Activated CD4-positive, alpha-beta T cell treated with anti-CD3 and anti-CD28 coated beads for 36 hours (primary cell): ENCODE data around the gene C19orf25. TPM values are rescaled to one million over a fixed set of nuclear protein-coding genes. Genes with fewer than 3 reads are reported as not detected.

ENCODE experiments used
- ATAC-seq: fragments of 200-7000 bp; cut with Tn5 transposase; one replicate; pipeline ENCODE4 v1.10.0; 2021; ENCODE audit warnings: mild to moderate bottlenecking, moderate library complexity
- CTCF ChIA-PET: fragments of 350-600 bp; sonication (Branson Sonifier 250); formaldehyde crosslinking; loops from one replicate; lab custom pipeline; 2021; ENCODE audit warnings: antibody characterized with exemption; lab: Charles Lee
- POLR2A ChIA-PET: fragments of 350-600 bp; sonication (Branson Sonifier 250); formaldehyde crosslinking; loops from one replicate; lab custom pipeline; 2021; ENCODE audit warnings: antibody characterized with exemption, inconsistent platforms; lab: Charles Lee
- DNase-seq: peaks from one replicate; pipeline ENCODE4 v3.0.0-alpha.2; 2020
- H3K27ac Mint-ChIP-seq: one replicate; pipeline ENCODE4 v1.8.0; 2021; ENCODE audit warnings: mixed read lengths
- H3K27me3 Mint-ChIP-seq: one replicate; pipeline ENCODE4 v1.8.0; 2021; ENCODE audit warnings: mixed read lengths
- H3K36me3 Mint-ChIP-seq: one replicate; pipeline ENCODE4 v1.8.0; 2021; ENCODE audit warnings: low read depth, mixed read lengths
- H3K4me1 Mint-ChIP-seq: one replicate; pipeline ENCODE4 v1.8.0; 2021; ENCODE audit warnings: mixed read lengths
- H3K4me3 Mint-ChIP-seq: one replicate; pipeline ENCODE4 v1.8.0; 2021; ENCODE audit warnings: mild to moderate bottlenecking, moderate library complexity, mixed read lengths
- H3K9me3 Mint-ChIP-seq: one replicate; pipeline ENCODE4 v1.8.0; 2021; ENCODE audit warnings: low read depth, mixed read lengths
- intact Hi-C, 2 experiments: fragments of 100-400 bp; cut with DNase I in 1 of 2; cut with micrococcal nuclease in 1 of 2; formaldehyde crosslinking; loops; one replicate each; pipeline versions ENCODE4 v1.14.2 to v1.15.1; 2022 to 2024; cut with DNase I, micrococcal nuclease
- total RNA-seq, 2 experiments: library from RNA; stranded (reverse); gene quantifications; one replicate each; pipeline ENCODE4 v1.2.3, GENCODE V29; 2021

The C19orf25 gene
- total RNA-seq, 2 experiments from 2014 or later, result 19.9 to 26.9 TPM

GRCh38 chr19:1456121-1456900 lies 22.7 kb downstream of the C19orf25 start:
- intact Hi-C loops, result no loop called here
- Mint-ChIP-seq H3K27ac (no peak overlapping the region), H3K27me3 (peaks cover 35% of the 10 kb centered on the region), H3K9me3 (no peaks in the 10 kb centered on the region), H3K4me1 (peaks cover 12% of the 10 kb centered on the region), H3K4me3 (no peak overlapping the region), H3K36me3 (no peaks in the 10 kb centered on the region)
- CTCF ChIA-PET, result interaction anchor here (1.0 to 1.5 kb wide), 2 partner anchors 9 to 19 kb away, joined by 3 to 5 read pairs; no protein-coding TSS in a partner anchor
- POLR2A ChIA-PET, result interaction anchor here (1.3 kb wide), 1 partner anchor 10 kb away, joined by 6 read pairs; no protein-coding TSS in a partner anchor
- ATAC-seq (no peak), DNase-seq (no peak)

DNA sequence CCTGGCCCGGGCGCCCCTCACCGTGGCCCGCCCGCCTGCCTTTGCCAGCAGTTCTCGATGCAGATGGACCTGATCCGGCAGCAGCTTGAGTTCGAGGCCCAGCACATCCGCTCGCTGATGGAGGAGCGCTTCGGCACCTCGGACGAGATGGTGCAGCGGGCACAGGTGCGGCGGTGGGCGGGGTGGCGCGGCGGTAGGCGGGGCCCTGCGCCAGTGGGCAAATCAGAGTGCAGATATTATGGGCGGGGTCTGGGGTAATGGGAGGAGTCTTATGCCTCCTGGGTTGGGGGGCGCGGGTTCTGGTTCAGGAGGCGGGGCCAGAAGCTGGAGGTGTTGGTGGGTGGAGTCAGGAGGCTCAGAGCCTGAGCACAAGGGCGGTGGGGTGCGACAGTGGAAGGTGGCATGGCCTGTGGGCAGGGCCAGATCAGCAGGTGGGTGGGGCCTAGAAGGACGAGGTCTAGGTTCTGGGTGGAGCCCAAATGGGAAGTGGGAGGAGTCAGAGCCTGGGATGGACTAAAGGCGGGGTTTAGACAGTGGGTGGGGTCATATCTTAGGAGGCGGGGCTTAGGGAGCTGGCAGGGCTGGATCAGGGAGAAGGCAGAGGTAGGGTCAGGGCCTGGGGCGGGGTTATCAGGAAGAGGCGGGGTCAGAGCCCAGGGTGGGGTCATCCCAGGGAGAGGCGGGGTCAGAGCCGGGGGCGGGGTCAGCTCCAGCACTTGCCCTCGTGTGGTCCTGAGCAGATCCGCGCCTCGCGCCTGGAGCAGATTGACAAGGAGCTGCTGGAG lies 23.5 kb downstream of the C19orf25 start:
- ChIA-PET POLR2A (interaction anchor here (0.6 to 1.3 kb wide), 2 partner anchors 11 to 277 kb away, joined by 3 to 6 read pairs; no protein-coding TSS in a partner anchor), CTCF (interaction anchor here (1.0 to 1.5 kb wide), 2 partner anchors 9 to 19 kb away, joined by 3 to 5 read pairs; no protein-coding TSS in a partner anchor)
- Mint-ChIP-seq H3K4me3 (peak overlapping the region; percentile 14), H3K36me3 (no peaks in the 10 kb centered on the region), H3K9me3 (no peaks in the 10 kb centered on the region), H3K27me3 (peaks cover 41% of the 10 kb centered on the region), H3K27ac (no peak overlapping the region), H3K4me1 (peaks cover 15% of the 10 kb centered on the region)
- peak; percentile 85 for DNase-seq
- ATAC-seq, result peak; percentile 82
- intact Hi-C loops, result loop anchor here in 1 of 2 experiments (1.0 kb wide), 1 partner anchor 24 kb away; the partner anchor contains the start of gene C19orf25

- POLR2A ChIA-PET, result interaction anchor here (0.6 to 1.3 kb wide), 2 partner anchors 12 to 276 kb away, joined by 3 to 6 read pairs; no protein-coding TSS in a partner anchor
- no peak overlapping the region for H3K27ac Mint-ChIP-seq
- CTCF ChIA-PET, result interaction anchor here (0.6 kb wide), 1 partner anchor 849 kb away, joined by 4 read pairs; no protein-coding TSS in a partner anchor
- DNase-seq, result peak; percentile 53
- no peaks in the 10 kb centered on the region for H3K36me3 Mint-ChIP-seq
- H3K4me1 Mint-ChIP-seq, result peaks cover 15% of the 10 kb centered on the region
- H3K9me3 Mint-ChIP-seq, result no peaks in the 10 kb centered on the region
- H3K4me3 Mint-ChIP-seq, result no peak overlapping the region
- intact Hi-C loops, result loop anchor here in 1 of 2 experiments (1.0 kb wide), 1 partner anchor 24 kb away; the partner anchor contains the start of gene C19orf25
- peaks cover 45% of the 10 kb centered on the region for H3K27me3 Mint-ChIP-seq
- ATAC-seq, result peak; percentile 2
Measured at GRCh38 chr19:1455002-1455335, 24.0 kb downstream of the C19orf25 start.

DNA sequence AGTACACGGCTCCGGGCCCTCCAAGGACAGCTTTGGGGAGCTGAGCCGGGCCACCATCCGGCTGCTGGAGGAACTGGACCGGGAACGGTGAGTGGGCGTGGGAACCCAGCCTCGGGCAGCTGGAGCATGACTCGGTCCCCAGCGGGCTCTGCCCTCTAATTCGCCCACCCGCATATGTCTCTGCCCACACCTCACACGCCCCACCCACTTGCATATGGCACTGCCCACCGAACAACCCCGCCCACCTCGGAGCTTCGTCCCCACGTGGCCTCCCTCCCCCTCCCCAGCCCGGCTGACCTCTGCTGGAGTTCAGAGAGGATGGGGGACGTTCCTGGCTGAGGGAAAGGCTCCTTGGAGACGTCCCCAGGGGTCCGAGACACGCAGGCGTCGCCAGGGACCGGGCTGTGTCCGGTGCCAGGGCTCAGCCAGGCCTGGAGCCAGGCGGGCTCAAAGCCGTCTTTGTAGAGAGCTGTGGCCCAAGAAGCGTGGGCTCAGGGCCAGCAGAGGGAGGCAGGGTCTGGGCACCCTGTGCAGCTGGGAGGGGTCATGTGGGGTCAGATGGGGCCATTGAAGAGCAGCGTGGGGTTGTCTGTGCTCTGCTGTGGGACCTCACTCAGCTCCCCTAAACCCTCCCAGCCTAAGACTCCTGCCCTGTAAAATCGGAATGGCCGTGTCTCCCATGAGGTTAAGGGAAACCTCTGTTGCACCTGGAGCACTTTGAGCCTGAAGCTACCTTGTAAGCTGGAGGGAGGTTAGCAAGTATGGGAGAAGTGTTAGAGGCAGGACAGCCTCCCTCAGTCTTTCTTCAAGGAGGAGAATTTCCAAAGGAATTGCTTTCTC lies 25.3 kb downstream of the C19orf25 start:
- Mint-ChIP-seq H3K36me3 (no peaks in the 10 kb centered on the region), H3K4me3 (no peak overlapping the region), H3K9me3 (no peaks in the 10 kb centered on the region), H3K4me1 (peaks cover 15% of the 10 kb centered on the region), H3K27me3 (peaks cover 50% of the 10 kb centered on the region), H3K27ac (no peak overlapping the region)
- no peak for ATAC-seq
- peak; percentile 46 for DNase-seq
- CTCF ChIA-PET, result interaction anchor here (0.7 to 1.2 kb wide), 2 partner anchors 9 to 319 kb away, joined by 4 to 7 read pairs; no protein-coding TSS in a partner anchor
- intact Hi-C loops, result no loop called here
- POLR2A ChIA-PET, result interaction anchor here (0.7 kb wide), 1 partner anchor 9 kb away, joined by 4 read pairs; no protein-coding TSS in a partner anchor

DNA sequence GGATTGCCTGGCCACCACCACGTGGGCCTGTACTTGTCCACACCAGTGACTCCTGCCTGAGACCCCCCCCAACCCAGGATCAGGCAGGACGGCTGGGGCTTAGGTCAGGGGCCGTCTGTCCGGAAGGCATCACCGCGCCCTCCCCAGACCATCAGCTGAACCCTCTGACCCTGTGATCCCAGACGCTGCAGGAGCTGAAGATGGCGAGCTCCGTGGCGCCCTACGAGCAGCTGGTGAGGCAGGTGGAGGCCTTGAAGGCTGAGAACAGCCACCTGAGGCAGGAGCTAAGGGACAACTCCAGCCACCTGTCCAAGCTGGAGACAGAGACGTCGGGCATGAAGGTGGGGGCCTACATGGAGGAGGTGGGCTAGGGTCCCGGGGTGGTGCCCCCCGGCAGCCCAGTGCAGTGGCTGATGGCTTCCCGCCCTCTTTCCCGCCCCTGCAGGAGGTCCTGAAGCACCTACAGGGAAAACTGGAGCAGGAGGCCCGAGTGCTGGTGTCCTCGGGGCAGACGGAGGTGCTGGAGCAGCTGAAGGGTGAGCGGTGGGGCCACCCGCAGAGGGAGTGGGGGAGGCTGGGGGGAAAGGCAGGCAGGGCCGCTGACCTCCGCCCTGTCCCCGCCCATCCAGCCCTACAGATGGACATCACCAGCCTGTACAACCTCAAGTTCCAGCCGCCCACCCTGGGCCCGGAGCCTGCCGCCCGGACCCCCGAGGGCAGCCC lies 26.1 kb downstream of the C19orf25 start:
- no peaks in the 10 kb centered on the region for H3K9me3 Mint-ChIP-seq
- H3K27me3 Mint-ChIP-seq, result peaks cover 51% of the 10 kb centered on the region
- POLR2A ChIA-PET, result interaction anchor here (0.7 kb wide), 2 partner anchors 8 to 294 kb away, joined by 3 to 4 read pairs; no protein-coding TSS in a partner anchor
- no peaks in the 10 kb centered on the region for H3K36me3 Mint-ChIP-seq
- H3K27ac Mint-ChIP-seq, result no peak overlapping the region
- DNase-seq, result no peak
- H3K4me3 Mint-ChIP-seq, result no peak overlapping the region
- intact Hi-C loops, result no loop called here
- peaks cover 14% of the 10 kb centered on the region for H3K4me1 Mint-ChIP-seq
- CTCF ChIA-PET, result interaction anchor here (1.0 to 1.2 kb wide), 3 partner anchors 8 to 13 kb away, joined by 3 to 7 read pairs (median 3); no protein-coding TSS in a partner anchor
- ATAC-seq, result no peak

DNA sequence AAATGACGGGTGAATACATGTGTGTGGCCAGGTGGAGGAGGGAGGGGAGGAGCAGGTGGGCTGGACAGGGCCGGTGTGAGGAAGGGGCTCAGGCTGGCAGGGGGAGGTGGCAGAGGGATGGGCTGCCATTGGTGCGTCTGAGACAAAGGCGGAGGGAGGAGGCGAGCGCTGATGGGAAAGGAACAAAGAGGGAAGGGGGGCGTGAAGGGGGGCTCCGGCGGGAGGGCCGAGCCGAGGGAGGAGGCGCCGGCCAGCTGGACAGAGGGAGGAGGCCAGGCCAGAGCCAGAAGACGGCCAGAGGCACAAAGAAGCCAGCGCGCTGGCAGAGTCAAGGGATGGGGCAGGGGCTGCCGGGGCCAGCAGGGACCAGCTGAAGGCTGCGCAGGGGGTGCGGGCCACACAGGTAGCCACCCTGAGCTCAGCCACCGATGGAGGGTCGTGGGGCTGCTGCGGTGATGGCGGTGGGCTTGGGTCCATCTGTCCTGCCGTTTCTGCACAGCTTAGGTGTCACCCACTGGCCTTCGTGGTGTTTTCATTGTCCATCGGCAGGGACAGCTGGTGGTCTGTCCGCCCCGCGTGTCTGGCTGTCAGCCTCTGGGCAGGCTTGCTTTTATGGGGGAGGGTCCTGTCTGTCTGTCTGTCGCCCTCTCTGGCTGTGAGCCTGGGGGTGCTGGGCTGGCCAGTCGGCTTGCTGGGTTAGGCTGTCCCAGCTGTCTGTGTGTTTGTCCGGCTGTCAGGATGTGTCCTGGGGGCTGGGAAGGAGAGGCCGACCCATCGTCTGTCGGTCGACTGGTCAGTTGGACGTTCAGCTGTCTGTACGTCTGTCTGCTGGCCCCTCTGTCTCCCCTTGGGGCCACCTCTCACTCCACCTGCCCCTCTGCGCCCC lies 26.9 kb downstream of the C19orf25 start:
- H3K9me3 Mint-ChIP-seq, result no peaks in the 10 kb centered on the region
- intact Hi-C loops, result no loop called here
- no peak for DNase-seq
- no peak for ATAC-seq
- CTCF ChIA-PET, result interaction anchor here (1.0 to 1.2 kb wide), 2 partner anchors 10 to 13 kb away, joined by 3 read pairs; no protein-coding TSS in a partner anchor
- H3K4me3 Mint-ChIP-seq, result no peak overlapping the region
- peaks cover 16% of the 10 kb centered on the region for H3K4me1 Mint-ChIP-seq
- H3K27me3 Mint-ChIP-seq, result peaks cover 53% of the 10 kb centered on the region
- no peaks in the 10 kb centered on the region for H3K36me3 Mint-ChIP-seq
- no peak overlapping the region for H3K27ac Mint-ChIP-seq
- POLR2A ChIA-PET, result interaction anchor here (0.7 kb wide), 1 partner anchor 294 kb away, joined by 3 read pairs; no protein-coding TSS in a partner anchor

GRCh38 chr19:1450735-1451731 lies 28.0 kb downstream of the C19orf25 start:
- peaks cover 16% of the 10 kb centered on the region for H3K4me1 Mint-ChIP-seq
- intact Hi-C loops, result no loop called here
- H3K27me3 Mint-ChIP-seq, result peaks cover 54% of the 10 kb centered on the region
- DNase-seq (no peak), ATAC-seq (no peak)
- H3K36me3 Mint-ChIP-seq, result no peaks in the 10 kb centered on the region
- H3K9me3 Mint-ChIP-seq, result no peaks in the 10 kb centered on the region
- POLR2A ChIA-PET, result no interaction called here
- H3K27ac Mint-ChIP-seq, result no peak overlapping the region
- CTCF ChIA-PET, result interaction anchor here (0.6 to 1.0 kb wide), 3 partner anchors 13 to 387 kb away, joined by 3 to 4 read pairs (median 3); no protein-coding TSS in a partner anchor
- H3K4me3 Mint-ChIP-seq, result no peak overlapping the region

DNA sequence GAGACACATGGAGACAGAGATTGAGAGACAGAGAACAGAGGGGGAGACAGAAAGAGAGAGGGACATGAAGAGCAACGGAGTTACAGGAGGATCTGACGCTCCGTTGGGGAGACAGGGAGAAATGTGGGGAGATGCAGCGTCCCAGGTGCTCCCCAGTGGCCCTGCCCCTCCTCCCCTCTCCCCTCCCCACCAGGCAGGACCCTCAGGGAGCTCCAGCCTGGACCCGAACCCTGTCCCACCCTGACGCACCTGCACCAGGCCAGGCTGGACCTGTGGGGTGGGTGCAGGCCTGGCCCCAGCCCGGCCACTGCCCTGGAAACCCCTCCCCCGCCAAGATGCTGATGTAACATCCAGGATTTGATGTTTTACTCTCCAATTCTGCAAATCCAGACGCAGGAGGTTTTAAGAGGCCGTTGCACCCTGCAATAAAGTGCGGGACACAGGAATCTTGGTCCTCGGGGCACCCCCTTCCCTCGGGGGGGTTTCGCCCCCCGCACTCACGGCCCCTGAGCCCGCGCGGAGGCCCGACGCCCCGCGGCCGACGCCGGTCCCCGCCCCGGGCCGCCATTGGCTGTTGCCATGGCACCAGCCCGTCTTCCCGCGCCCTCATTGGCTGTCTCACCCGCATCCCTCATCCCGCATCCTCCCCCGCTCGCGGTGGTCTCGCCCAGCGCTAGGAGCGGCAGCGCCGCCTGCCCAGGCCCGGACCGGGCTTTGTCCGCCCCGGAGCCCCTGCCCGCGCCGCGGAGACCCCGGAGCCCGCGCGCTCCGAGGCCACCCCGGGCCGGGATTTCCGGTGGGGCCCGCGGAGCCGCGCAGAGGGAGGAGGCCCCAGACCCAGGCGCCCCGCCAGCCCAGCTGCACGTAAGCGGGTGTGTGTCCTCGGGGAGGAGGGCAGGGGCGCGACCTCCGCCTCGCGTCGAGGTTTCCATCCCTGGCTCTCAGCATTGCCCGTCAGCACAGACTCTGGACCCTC lies 29.3 kb downstream of the C19orf25 start, which contains the start of gene APC2:
Gene APC2, plus strand, starts transcription at position 655 of the 976 bp plus-strand sequence. CDS start 2,881 bp downstream, outside the sequence.
- DNase-seq, result peak; percentile 57
- Mint-ChIP-seq H3K4me3 (no peak within 1 kb of the TSS), H3K4me1 (peaks cover 14% of the 10 kb centered on the region), H3K27ac (no peak within 1 kb of the TSS), H3K27me3 (peaks cover 46% of the 10 kb centered on the region), H3K36me3 (no peaks in the 10 kb centered on the region), H3K9me3 (no peaks in the 10 kb centered on the region)
- intact Hi-C loops, result no loop called here
- ATAC-seq, result peak; percentile 15
- CTCF ChIA-PET, result interaction anchor here (0.5 kb wide), 1 partner anchor 53 kb away, joined by 3 read pairs; no protein-coding TSS in a partner anchor
- POLR2A ChIA-PET, result no interaction called here
